PC-3 (cell line): ENCODE results near the gene CELA2B. TPM values are rescaled to one million over a fixed set of nuclear protein-coding genes. Genes with fewer than 3 reads are reported as not detected.
A peak's percentile ranks its signal among the peaks of the same experiment; 100 is the strongest.
"Not testable (repeated sequence)": the region's sequence is repeated elsewhere in the genome, so short reads cannot be mapped to it uniquely, and the experiment has no call there.

Experiments
- ATAC-seq: fragments of 200-7000 bp; cut with Tn5 transposase; 2 replicates; pipeline ENCODE4 v1.9.1; 2020; ENCODE audit warnings: mild to moderate bottlenecking, moderate library complexity
- BruUV-seq: library from RNA; stranded (reverse); fragments of 400-500 nt; replicated peaks from 2 replicates; lab custom pipeline; 2021; lab: Mats Ljungman, UMichigan
- CTCF ChIA-PET: fragments of 300-600 bp; sonication (Branson Sonifier 250); formaldehyde crosslinking; loops from one replicate; lab custom pipeline; 2022; ENCODE audit warnings: antibody characterized with exemption; lab: Charles Lee
- POLR2A ChIA-PET: fragments of 300-600 bp; sonication (Branson Sonifier 250); formaldehyde crosslinking; loops from one replicate; lab custom pipeline; 2022; ENCODE audit warnings: antibody characterized with exemption; ENCODE audit not compliant: unreplicated experiment; lab: Charles Lee
- DNase-seq: peaks from one replicate; pipeline ENCODE4 v3.0.0-alpha.2; 2015
- H2AFZ ChIP-seq: fragments of 300-600 bp; sonication (generic); 2 replicates; pipeline ENCODE4 v1.6.0; 2016; ENCODE audit warnings: antibody characterized with exemption, low read length
- H3F3A ChIP-seq: fragments of 300-600 bp; sonication (generic); one replicate; pipeline ENCODE4 v1.6.0; 2017; ENCODE audit warnings: antibody characterized with exemption, low read length, control low read depth, mild to moderate bottlenecking; ENCODE audit not compliant: unreplicated experiment
- H3K27ac ChIP-seq: fragments of 300-600 bp; sonication (generic); 2 replicates; pipeline ENCODE4 v1.5.1; 2016; ENCODE audit warnings: mild to moderate bottlenecking, low read length
- H3K27me3 ChIP-seq: fragments of 300-600 bp; sonication (generic); 2 replicates; pipeline ENCODE4 v1.6.1; 2016; ENCODE audit warnings: low read length, mixed read lengths
- H3K36me3 ChIP-seq: fragments of 300-600 bp; sonication (generic); 2 replicates; pipeline ENCODE4 v1.6.1; 2016; ENCODE audit warnings: low read depth, mixed run types, low read length, mixed read lengths
- H3K4me1 ChIP-seq: fragments of 300-600 bp; sonication (generic); 2 replicates; pipeline ENCODE4 v1.5.1; 2016; ENCODE audit warnings: low read length; ENCODE audit not compliant: insufficient read depth
- H3K4me2 ChIP-seq: fragments of 300-600 bp; sonication (generic); 2 replicates; pipeline ENCODE4 v1.6.0; 2016; ENCODE audit warnings: low read length
- H3K4me3 ChIP-seq: fragments of 300-600 bp; sonication (generic); 2 replicates; pipeline ENCODE4 v1.5.1; 2016; ENCODE audit warnings: mild to moderate bottlenecking, low read length, mixed read lengths
- H3K79me2 ChIP-seq: fragments of 300-600 bp; sonication (generic); 2 replicates; pipeline ENCODE4 v1.6.1; 2017; ENCODE audit warnings: low read length, mixed read lengths
- H3K9ac ChIP-seq: fragments of 300-600 bp; sonication (generic); 2 replicates; pipeline ENCODE4 v1.6.0; 2016; ENCODE audit warnings: mild to moderate bottlenecking, low read length
- H3K9me2 ChIP-seq: fragments of 300-600 bp; sonication (generic); replicated peaks from 2 replicates; pipeline ENCODE4 v1.6.1; 2016; ENCODE audit warnings: mixed run types, low read length, mixed read lengths
- H3K9me3 ChIP-seq: fragments of 300-600 bp; sonication (generic); 2 replicates; pipeline ENCODE4 v1.6.1; 2016; ENCODE audit warnings: low read length, mixed read lengths
- H4K20me1 ChIP-seq: fragments of 300-600 bp; sonication (generic); 2 replicates; pipeline ENCODE4 v1.6.1; 2016; ENCODE audit warnings: low read length, mixed read lengths
- CTCF ChIP-seq: fragments of 300-600 bp; sonication (generic); conservative IDR thresholded peaks from 2 replicates; pipeline ENCODE4 v1.5.1; 2017; ENCODE audit warnings: antibody characterized with exemption, low read depth, mild to moderate bottlenecking, low read length
- EZH2 ChIP-seq: fragments of 300-600 bp; sonication (generic); IDR thresholded peaks from one replicate; pipeline ENCODE4 v1.6.1; 2017; ENCODE audit warnings: antibody characterized with exemption, mild to moderate bottlenecking, low read length; ENCODE audit not compliant: unreplicated experiment
- EZH2phosphoT487 ChIP-seq: fragments of 300-600 bp; sonication (generic); IDR thresholded peaks from 2 replicates; pipeline ENCODE4 v1.6.1; 2018; ENCODE audit warnings: mild to moderate bottlenecking, antibody characterized with exemption, low read length, borderline replicate concordance
- intact Hi-C: fragments of 100-400 bp; cut with micrococcal nuclease; formaldehyde crosslinking; loops from 2 replicates; pipeline ENCODE4 v1.9.0; 2023
- total RNA-seq: library from RNA; depleted of rRNA; stranded (reverse); fragments of >200 nt; gene quantifications from 2 replicates; pipeline ENCODE4 v1.2.3, GENCODE V29; 2014

The CELA2B gene
- total RNA-seq, 1 experiment from 2014 or later, result not detected

GRCh38 chr1:15515022-15515663 is 39.2 kb downstream of the CELA2B start:
- no peak for TF ChIP-seq EZH2phosphoT487
- ATAC-seq (peak; percentile 76), DNase-seq (peak; percentile 46)
- no peaks in the 10 kb centered on the region for H3K27me3 ChIP-seq
- ChIA-PET CTCF (interaction anchor here (0.9 kb wide), 1 partner anchor 12 kb away, joined by 3 read pairs; the partner anchor contains the start of gene DNAJC16), POLR2A (interaction anchor here (0.5 to 0.7 kb wide), 2 partner anchors 9 to 30 kb away, joined by 3 to 4 read pairs; partner anchors contain the start of gene CASP9)
- peak overlapping the region; percentile 16; the same call in 1 of the 2 replicates for H2AFZ ChIP-seq
- H3K4me3 ChIP-seq, result no peak overlapping the region
- peak overlapping the region; percentile 43 for H3K27ac ChIP-seq
- no peaks in the 10 kb centered on the region for H3F3A ChIP-seq
- H3K9me2 ChIP-seq, result no peaks in the 10 kb centered on the region
- intact Hi-C loops, result no loop called here
- H3K9ac ChIP-seq, result no peak overlapping the region; the same call in 1 of the 2 replicates
- H4K20me1 ChIP-seq, result no peaks in the 10 kb centered on the region
- no TSS peak for BruUV-seq
- H3K4me1 ChIP-seq, result peaks cover 16% of the 10 kb centered on the region
- H3K36me3 ChIP-seq, result no peaks in the 10 kb centered on the region
- H3K79me2 ChIP-seq, result no peaks in the 10 kb centered on the region
- no peaks in the 10 kb centered on the region for H3K9me3 ChIP-seq
- peak overlapping the region; percentile 20 for H3K4me2 ChIP-seq

GRCh38 chr1:15519625-15520024 is 43.7 kb downstream of the CELA2B start:
- no peaks in the 10 kb centered on the region for H4K20me1 ChIP-seq
- no peaks in the 10 kb centered on the region for H3K9me3 ChIP-seq
- H3K4me2 ChIP-seq, result no peak overlapping the region
- H3K4me1 ChIP-seq, result peaks cover 14% of the 10 kb centered on the region
- H3K36me3 ChIP-seq, result no peaks in the 10 kb centered on the region
- H3K9me2 ChIP-seq, result no peaks in the 10 kb centered on the region
- no peaks in the 10 kb centered on the region for H3F3A ChIP-seq
- no peak for DNase-seq
- H3K4me3 ChIP-seq, result no peak overlapping the region
- BruUV-seq, result no TSS peak
- TF ChIP-seq EZH2, result no peak
- no peak for TF ChIP-seq CTCF
- no peak for TF ChIP-seq EZH2phosphoT487
- no peaks in the 10 kb centered on the region for H3K27me3 ChIP-seq
- POLR2A ChIA-PET, result no interaction called here
- no peak overlapping the region for H2AFZ ChIP-seq
- H3K79me2 ChIP-seq, result peaks cover 15% of the 10 kb centered on the region
- intact Hi-C loops, result no loop called here
- no peak overlapping the region for H3K27ac ChIP-seq
- CTCF ChIA-PET, result no interaction called here
- no peak for ATAC-seq
- H3K9ac ChIP-seq, result no peak overlapping the region

GRCh38 chr1:15521206-15521906 is 45.5 kb downstream of the CELA2B start:
- intact Hi-C loops, POLR2A ChIA-PET: not testable (repeated sequence)

More at GRCh38 chr1:15521206-15521906, 45.5 kb downstream of the CELA2B start:
- H3K4me1 ChIP-seq, result peaks cover 17% of the 10 kb centered on the region
- H4K20me1 ChIP-seq, H3K9ac ChIP-seq, H3F3A ChIP-seq, DNase-seq, H2AFZ ChIP-seq, H3K9me3 ChIP-seq, H3K36me3 ChIP-seq, H3K4me3 ChIP-seq, H3K4me2 ChIP-seq, H3K27ac ChIP-seq, BruUV-seq, CTCF ChIA-PET, H3K27me3 ChIP-seq, ATAC-seq, H3K9me2 ChIP-seq: not testable (repeated sequence)
- H3K79me2 ChIP-seq, result peaks cover 15% of the 10 kb centered on the region
